Left lung (tissue), 10 donors: ENCODE measurements around the gene GULP1. TPM values are rescaled to one million over a fixed set of nuclear protein-coding genes. Genes with fewer than 3 reads are reported as not detected.
A peak's percentile ranks its signal among the peaks of the same experiment; 100 is the strongest.

Source experiments
- ATAC-seq: fragments of 200-7000 bp; cut with Tn5 transposase; one replicate; pipeline ENCODE4 v1.9.1; 2020; ENCODE audit warnings: moderate library complexity
- DNase-seq, 4 donors: peaks; one replicate each; pipeline ENCODE4 v3.0.0-alpha.2; 2013 to 2020
- H3K27ac ChIP-seq, 2 donors: fragments of 200-600 bp; sonication (generic) in 1 of 2; one replicate each; pipeline versions ENCODE4 v1.5.0 to v1.8.0; 2020 to 2021
- H3K27me3 ChIP-seq, 2 donors: fragments of 200-600 bp; sonication (generic) in 1 of 2; one replicate each; pipeline versions ENCODE4 v1.5.0 to v1.8.0; 2020 to 2021
- H3K36me3 ChIP-seq, 2 donors: fragments of 200-600 bp; sonication (generic) in 1 of 2; one replicate each; pipeline versions ENCODE4 v1.5.0 to v1.8.0; 2020 to 2021
- H3K4me1 ChIP-seq, 2 donors: fragments of 200-600 bp; one replicate each; pipeline ENCODE4 v1.8.0; 2021
- H3K4me3 ChIP-seq, 2 donors: fragments of 200-600 bp; sonication (generic) in 1 of 2; one replicate each; pipeline versions ENCODE4 v1.5.0 to v1.8.0; 2020 to 2021; ENCODE audit warnings: mild to moderate bottlenecking in 1 of 2
- H3K9me3 ChIP-seq, 2 donors: fragments of 200-600 bp; sonication (generic) in 1 of 2; one replicate each; pipeline versions ENCODE4 v1.5.0 to v1.8.0; 2020 to 2021
- CTCF ChIP-seq, 2 donors: fragments of 200-600 bp; sonication (generic) in 1 of 2; IDR thresholded peaks; one replicate each; pipeline versions ENCODE4 v1.5.0 to v1.8.0; 2021; ENCODE audit warnings: antibody characterized with exemption in 2 of 2
- intact Hi-C, 2 donors: fragments of 100-400 bp; cut with DNase I; formaldehyde crosslinking; loops; one replicate each; pipeline versions ENCODE4 v1.11.2 to v1.14.2; 2022
- polyA plus RNA-seq, 6 donors: library from polyadenylated mRNA; unstranded; fragments of 120-200 nt; gene quantifications; one replicate each; pipeline ENCODE4 v1.2.1, GENCODE V29; 2013; ENCODE audit not compliant: insufficient read length in 6 of 6
- total RNA-seq, 2 donors: library from RNA; stranded (reverse); fragmentation: NEBNext Ultra II Directional; extraction: Animal tissue kit (Norgen Biotek cat#: 25700); gene quantifications; one replicate each; pipeline ENCODE4 v1.2.1, GENCODE V29; 2021
- donor health status: DM: no; HTN: yes; CAD: no.
- donor health status: DM: no; HTN: no; CAD: no.

The GULP1 gene
- total and polyA plus RNA-seq, 8 donors, result 27.5 to 120 (median 85.4) TPM

- DNase-seq (no peak), ATAC-seq (no peak)
- Histone ChIP-seq H3K27me3 (peaks cover 0 to 4% of the 10 kb centered on the region in 2 donors), H3K27ac (no peak overlapping the region), H3K4me1 (no peaks in the 10 kb centered on the region), H3K4me3 (no peak overlapping the region), H3K9me3 (no peaks in the 10 kb centered on the region), H3K36me3 (no peaks in the 10 kb centered on the region)
- intact Hi-C loops, result no loop called here
- no peak for TF ChIP-seq CTCF (IDR thresholded peaks at IDR 0.05)
Observed at GRCh38 chr2:188285774-188286173, 5.9 kb upstream of the GULP1 start.

DNA sequence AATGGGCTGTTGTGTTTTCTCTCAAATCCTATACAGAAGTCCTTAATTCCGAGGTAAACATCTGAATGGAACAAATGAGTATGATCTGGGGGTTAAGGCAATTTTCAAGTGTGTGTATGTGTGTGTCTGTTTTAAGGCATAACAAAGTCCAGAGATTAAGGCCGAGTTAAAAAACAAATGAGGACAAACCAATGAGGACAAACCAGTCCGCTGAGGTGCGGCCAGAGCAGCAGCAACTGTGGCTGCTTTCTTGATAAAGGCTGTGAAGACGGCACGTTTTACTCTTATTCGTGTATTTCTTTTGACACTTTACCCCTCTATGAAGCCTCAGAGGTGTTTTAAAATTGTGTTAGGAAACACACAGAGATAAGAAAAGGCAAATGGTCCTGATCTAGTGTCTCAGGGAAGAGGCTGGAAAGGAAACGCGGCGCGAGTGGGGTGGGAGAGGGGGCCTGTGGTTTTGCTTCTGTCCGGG is 495 bp upstream of the GULP1 start:
- DNase-seq, result peak in 1 of 4 donors; percentile 62
- peak; percentile 1 for ATAC-seq
- Histone ChIP-seq H3K9me3 (no peaks in the 10 kb centered on the region), H3K36me3 (no peaks in the 10 kb centered on the region), H3K4me3 (peak overlapping the region; percentile 56 to 57), H3K27ac (peak overlapping the region; percentile 76 to 97), H3K4me1 (peaks cover 0 to 10% of the 10 kb centered on the region in 2 donors), H3K27me3 (peaks cover 0 to 34% of the 10 kb centered on the region in 2 donors)
- intact Hi-C loops, result no loop called here
- no peak for TF ChIP-seq CTCF (IDR thresholded peaks at IDR 0.05)

DNA sequence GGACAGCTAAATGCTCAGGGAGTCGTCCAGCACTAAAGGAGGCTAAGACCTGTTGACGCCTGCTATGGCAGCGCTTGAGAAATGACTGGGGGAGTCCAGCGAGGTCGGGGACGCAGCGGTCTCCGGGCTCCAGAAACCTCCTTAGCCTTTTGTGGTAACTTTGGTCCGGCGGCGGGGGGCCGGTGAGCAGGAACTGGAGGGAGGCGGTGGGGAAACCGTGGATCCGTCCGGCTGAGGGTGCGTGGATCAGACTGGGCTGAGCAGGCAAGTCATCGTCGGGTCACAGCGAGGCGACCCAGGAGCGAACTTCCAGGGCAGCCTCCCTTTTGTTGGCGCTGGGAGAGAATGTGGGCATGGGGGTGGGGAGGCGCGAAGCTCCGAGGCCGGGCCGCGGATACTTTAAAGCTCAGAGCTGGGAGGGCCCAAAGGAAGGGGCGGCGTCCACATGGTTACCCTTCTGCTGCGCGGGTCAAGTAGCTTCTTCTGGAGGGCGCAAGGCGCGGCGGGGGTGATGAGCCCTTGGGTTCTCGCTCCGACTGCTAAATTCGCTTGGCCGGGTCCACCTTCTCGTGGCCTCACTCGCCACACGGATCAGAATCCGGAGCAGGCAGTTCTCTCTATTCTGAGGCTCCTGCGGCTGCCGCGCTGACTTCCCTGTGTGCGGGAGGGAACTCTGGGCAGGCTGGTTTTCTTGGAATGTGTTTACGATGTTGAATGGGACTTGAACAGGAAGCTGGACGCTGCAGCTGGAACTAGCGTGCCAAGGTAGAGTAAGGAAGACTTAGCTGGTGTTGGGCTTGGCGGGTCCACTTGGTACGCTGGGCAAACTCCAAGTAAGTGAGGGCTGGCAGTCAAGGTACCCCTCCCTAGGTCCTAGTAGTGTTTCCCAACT is 920 bp downstream of the GULP1 start:
- no peak for TF ChIP-seq CTCF (IDR thresholded peaks at IDR 0.05)
- Histone ChIP-seq H3K36me3 (no peaks in the 10 kb centered on the region), H3K27me3 (peaks cover 0 to 34% of the 10 kb centered on the region in 2 donors), H3K4me1 (peaks cover 0 to 10% of the 10 kb centered on the region in 2 donors), H3K4me3 (peak overlapping the region; percentile 56 to 57), H3K9me3 (no peaks in the 10 kb centered on the region), H3K27ac (peak overlapping the region; percentile 76 to 97)
- intact Hi-C loops, result no loop called here
- DNase-seq, result peak; percentile 84 to 88 (median 86)
- ATAC-seq, result peak; percentile 86

DNA sequence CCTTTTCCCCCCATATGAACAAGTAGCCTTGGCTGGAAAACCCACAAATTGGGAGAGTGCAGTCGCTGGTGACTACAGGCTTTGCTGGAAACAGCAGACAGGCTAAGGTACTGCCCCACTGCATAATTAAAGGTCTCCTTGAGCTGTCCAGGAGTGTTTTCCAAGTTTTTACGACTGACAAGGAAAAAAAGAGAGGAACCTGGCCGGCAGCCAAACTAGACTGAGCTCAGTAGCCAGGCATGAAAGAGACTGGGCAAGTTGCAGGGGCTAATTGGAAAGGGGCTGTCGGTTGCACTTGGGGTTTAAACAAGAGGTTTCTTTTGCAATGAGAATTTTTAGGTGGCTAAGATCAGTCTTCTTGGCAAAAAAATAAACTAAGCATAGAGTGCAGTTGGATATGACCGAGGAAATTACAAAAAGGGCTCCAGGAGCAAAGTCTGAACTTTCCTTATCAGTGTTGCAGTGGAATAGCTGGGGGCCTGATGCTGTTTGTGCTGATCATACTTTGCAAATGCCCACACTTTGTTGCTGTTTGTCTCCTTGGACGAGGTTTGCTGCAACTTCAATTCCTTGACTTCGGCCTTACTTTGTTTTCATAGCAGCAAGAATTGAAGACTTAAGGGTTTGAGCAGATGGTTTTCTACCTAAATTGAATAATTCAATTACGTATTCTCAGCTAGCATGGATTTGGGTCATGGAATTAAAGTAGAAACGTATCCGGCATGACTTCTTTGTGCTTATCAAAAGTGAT is 2.1 kb downstream of the GULP1 start:
- peak in 3 of 4 donors; percentile 63 to 75 (median 75) for DNase-seq
- peaks cover 0 to 10% of the 10 kb centered on the region in 2 donors for H3K4me1 ChIP-seq
- no peaks in the 10 kb centered on the region for H3K9me3 ChIP-seq
- peak overlapping the region; percentile 56 to 57 for H3K4me3 ChIP-seq
- peak overlapping the region; percentile 76 to 97 for H3K27ac ChIP-seq
- peak; percentile 52 for ATAC-seq
- intact Hi-C loops, result no loop called here
- H3K36me3 ChIP-seq, result no peaks in the 10 kb centered on the region
- TF ChIP-seq CTCF (IDR thresholded peaks at IDR 0.05), result no peak
- peaks cover 0 to 34% of the 10 kb centered on the region in 2 donors for H3K27me3 ChIP-seq
